Measurements from ENCODE around the gene NUDT9.
"Not testable (repeated sequence)": the region's sequence is repeated elsewhere in the genome, so short reads cannot be mapped to it uniquely, and the experiment has no call there.

DNA sequence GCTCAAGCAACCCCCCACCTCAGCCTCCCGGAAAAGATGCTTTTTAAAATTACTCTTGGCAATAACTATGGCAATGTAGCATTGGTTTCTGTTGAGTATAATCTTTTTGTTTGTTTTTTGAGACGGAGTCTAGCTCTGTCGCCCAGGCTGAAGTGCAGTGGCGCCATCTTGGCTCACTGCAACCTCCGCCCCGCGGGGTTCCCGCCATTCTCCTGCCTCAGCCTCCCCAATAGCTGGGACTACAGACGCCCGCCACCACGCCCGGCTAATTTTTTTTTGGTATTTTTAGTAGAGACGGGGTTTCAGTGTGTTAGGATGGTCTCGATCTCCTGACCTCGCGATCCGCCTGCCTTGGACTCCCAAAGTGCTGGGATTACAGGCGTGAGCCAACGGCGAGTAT lies 32.3 kb upstream of the NUDT9 start:
- TF ChIP-seq, protein P1, sequence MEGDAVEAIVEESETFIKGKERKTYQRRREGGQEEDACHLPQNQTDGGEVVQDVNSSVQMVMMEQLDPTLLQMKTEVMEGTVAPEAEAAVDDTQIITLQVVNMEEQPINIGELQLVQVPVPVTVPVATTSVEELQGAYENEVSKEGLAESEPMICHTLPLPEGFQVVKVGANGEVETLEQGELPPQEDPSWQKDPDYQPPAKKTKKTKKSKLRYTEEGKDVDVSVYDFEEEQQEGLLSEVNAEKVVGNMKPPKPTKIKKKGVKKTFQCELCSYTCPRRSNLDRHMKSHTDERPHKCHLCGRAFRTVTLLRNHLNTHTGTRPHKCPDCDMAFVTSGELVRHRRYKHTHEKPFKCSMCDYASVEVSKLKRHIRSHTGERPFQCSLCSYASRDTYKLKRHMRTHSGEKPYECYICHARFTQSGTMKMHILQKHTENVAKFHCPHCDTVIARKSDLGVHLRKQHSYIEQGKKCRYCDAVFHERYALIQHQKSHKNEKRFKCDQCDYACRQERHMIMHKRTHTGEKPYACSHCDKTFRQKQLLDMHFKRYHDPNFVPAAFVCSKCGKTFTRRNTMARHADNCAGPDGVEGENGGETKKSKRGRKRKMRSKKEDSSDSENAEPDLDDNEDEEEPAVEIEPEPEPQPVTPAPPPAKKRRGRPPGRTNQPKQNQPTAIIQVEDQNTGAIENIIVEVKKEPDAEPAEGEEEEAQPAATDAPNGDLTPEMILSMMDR (conservative IDR thresholded peaks at IDR 0.05) = not testable (repeated sequence)
- TF ChIP-seq ZFX (IDR thresholded peaks at IDR 0.05) = not testable (repeated sequence)

All from C4-2B (cell line).